CD4-positive, alpha-beta T cell treated with Interleukin-12 subunit alpha and Interleukin-12 subunit beta, for 1 hour (primary cell): ENCODE data around the gene NFKBIE.
"Not testable (repeated sequence)": the region's sequence is repeated elsewhere in the genome, so short reads cannot be mapped to it uniquely, and the experiment has no call there.

Experiments
- DNase-seq: peaks from one replicate; pipeline ENCODE4 v3.0.0-alpha.2; 2020

Gene NFKBIE

GRCh38 chr6:44265007-44265721 lies at the start of gene NFKBIE:
Gene NFKBIE (minus strand): TSS chr6:44265551. CDS start chr6:44265346, 205 bp downstream.
- DNase-seq: peak; percentile 97

DNA sequence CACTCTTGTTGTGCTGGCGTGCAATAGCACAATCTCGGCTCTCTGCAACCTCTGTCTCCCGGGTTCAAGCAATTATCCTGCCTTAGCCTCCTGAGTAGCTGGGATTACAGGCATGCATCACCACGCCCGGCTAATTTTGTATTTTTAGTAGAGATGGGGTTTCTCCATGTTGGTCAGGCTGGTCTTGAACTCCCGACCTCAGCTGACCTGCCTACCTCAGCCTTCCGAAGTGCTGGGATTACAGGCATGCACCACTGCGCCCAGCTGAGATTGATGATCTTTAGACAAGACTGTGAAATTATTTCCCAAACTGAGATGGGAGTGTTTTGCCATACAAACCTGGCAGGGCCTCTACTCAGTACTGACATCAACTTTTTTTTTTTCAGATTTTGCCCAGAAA lies 49.3 kb upstream of the NFKBIE start:
- DNase-seq: not testable (repeated sequence)

GRCh38 chr6:44312901-44313788 lies 47.8 kb upstream of the NFKBIE start, which contains the start of gene AARS2:
Gene AARS2 (minus strand): TSS chr6:44313347. CDS start chr6:44313323, 24 bp downstream.
- peak; percentile 93 for DNase-seq

DNA sequence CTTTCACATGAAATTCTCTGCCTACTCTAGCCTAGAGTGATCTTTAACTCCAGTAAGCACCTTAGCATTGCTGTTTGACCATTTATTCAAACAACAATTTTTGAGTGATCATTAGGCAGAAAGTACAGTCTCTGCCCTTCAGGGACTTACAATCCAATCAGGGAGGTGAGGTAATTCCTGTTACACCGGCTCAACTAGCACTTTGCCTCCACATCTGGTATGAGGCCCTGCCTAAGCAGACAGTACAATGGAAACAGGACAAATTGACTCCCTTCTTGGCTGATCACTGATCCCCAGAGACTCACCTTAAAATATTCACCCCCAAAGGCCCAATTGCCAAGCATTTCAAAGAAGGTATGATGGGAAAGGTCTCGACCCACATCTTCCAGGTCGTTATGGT lies 46.4 kb upstream of the NFKBIE start:
- no peak for DNase-seq

- DNase-seq: no peak
Measured at GRCh38 chr6:44311304-44311703, 46.0 kb upstream of the NFKBIE start.

DNA sequence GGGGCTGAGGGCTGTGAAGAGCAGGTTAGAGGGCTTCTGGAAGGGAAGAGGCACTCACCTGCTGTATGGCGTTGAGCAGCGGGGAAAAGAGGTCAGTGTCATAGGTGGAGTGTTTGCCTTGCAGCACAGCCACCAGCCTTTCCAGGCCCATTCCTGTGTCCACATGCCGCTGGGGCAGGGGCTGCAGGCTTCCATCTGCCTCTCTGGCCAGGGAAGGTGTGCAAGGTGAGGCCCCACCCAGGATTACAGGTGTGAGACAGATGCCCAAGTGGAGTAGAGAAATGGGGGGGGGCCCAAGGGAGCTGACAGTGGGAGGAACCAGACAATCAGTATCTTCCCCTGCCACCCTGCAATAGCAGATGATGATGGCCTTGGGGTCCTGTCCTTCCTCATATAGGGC lies 44.9 kb upstream of the NFKBIE start:
- DNase-seq: no peak

- no peak for DNase-seq
Measured at GRCh38 chr6:44309631-44310030, 44.3 kb upstream of the NFKBIE start.

- DNase-seq: no peak
Measured at GRCh38 chr6:44309092-44309491, 43.7 kb upstream of the NFKBIE start.

GRCh38 chr6:44307217-44307616 lies 41.9 kb upstream of the NFKBIE start:
- no peak for DNase-seq

- DNase-seq: no peak
Measured at GRCh38 chr6:44306710-44307109, 41.4 kb upstream of the NFKBIE start.

DNA sequence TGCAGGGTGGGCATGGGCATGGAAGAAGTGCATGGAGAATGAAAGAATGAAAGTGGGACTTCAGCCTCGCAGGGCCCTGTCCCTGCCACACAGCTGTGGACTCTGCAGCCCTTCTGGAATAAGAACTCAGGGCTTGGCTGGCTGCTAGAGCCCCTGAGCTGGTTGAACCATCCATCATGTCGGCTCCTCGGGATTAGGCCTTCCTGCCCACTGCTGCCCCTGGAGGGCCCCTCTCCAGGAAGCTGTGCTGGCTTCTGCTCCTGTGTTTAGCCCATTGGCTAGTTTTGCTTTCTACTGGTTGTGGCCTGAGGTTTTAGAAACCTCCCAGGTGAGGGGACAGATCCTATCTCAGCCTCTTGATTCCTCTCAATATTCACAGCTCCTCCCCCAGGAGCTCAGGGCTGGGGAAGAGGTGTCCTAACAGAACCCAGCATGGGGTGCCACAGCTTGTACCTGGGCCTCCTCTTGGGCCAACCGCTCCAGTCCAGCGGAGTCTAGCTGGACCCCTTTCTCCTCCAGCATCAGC lies 39.9 kb upstream of the NFKBIE start:
- no peak for DNase-seq

DNA sequence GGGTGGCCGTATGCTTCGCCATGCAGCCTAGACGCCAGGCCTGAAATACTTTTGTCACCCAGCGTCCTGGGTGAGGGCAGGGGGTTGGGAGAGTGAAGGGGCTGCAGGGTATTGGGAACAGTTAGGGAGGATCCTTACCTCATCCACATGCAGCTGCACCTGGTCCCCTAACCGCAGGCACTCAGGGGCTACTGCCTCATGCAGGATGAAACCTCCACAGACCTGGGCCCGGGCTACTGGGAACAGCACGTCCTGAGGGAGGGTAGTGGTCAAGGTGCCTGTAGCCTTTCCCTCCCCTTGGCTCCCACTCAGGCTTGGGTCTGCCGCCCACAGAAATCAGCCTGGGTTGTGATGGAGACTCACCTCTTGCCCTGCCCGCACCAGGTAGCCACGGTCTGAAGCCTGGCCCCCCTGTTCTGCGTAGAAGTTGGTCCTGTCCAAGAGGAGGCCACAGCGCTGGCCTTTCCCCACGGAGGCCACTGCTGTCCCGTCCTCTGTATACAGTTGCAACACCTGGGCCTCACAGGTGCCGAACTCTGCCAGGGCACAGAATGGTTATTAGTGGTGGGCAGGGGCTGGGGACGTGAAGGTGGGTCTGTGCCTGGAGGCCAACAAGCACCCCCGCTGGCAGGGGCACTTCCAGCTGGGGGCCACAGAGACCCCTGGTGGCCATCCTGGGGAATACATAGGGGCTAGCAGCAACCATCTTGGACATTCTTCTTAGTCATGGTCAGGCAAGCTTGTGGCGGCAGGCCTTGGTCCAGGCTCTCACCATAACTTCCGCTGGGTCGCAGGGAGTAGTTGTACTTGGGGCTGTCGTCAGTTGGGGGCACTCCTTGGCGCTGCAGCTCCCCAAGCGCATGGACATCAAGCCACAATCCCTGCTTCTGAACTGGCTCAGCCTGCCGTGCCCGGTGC lies 39.2 kb upstream of the NFKBIE start:
- DNase-seq: peak; percentile 55

GRCh38 chr6:44303842-44304241 lies 38.5 kb upstream of the NFKBIE start:
- DNase-seq: no peak

GRCh38 chr6:44302856-44303255 lies 37.5 kb upstream of the NFKBIE start:
- DNase-seq: no peak

- no peak for DNase-seq
Measured at GRCh38 chr6:44301782-44302564, 36.6 kb upstream of the NFKBIE start.

DNA sequence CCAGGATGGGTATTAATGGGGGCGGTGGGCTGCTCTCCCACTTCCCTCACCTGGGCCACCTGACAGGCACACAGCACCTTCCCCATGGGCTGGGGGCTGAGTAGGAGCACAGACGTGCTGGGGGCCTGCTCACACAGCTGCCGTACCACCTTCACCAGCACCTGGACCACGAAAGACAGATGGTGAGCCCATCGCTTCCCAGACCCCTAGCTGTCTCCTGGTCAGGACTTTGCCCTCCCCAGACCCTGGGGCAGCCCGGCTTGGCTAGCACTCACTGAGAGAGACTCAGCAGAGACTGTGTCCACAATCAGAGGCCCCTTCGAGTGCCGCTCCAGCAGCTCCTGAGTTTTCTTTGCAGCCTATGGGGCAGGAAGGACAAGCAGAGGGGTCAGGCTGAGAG lies 35.8 kb upstream of the NFKBIE start:
- DNase-seq: no peak

GRCh38 chr6:44300292-44300823 lies 35.0 kb upstream of the NFKBIE start:
- DNase-seq: no peak

DNA sequence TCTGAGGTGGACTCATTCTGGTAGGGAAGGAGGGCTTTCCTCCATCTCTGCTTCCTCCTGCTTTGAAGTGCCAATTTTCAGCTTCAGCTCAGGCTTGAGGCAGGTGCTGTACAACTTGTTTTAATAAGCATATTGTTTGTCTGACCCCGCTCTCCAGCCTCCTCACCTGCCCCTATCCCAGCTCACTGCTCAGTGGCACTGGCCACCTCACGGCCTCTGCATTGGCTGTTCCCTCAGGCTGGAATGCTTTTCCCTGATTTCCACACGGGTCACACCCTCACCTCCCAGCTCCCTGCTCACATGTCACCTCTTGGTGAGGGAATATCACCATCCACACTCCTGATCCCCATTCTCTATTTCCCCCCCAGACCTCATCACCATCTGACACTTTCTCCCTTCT lies 33.5 kb upstream of the NFKBIE start:
- DNase-seq: no peak

GRCh38 chr6:44298055-44298803 lies 32.9 kb upstream of the NFKBIE start:
- no peak for DNase-seq
